H9 (cell line): ENCODE results near the gene SLC22A12. TPM values are rescaled to one million over a fixed set of nuclear protein-coding genes. Genes with fewer than 3 reads are reported as not detected.

Experiments
- DNase-seq: peaks from one replicate; pipeline ENCODE4 v3.0.0-alpha.2; 2017
- H2AFZ ChIP-seq: one replicate; pipeline ENCODE4 v1.6.1; 2013; ENCODE audit warnings: mild to moderate bottlenecking, low read length, control low read depth, moderate library complexity
- H2AK5ac ChIP-seq: 2 replicates; pipeline ENCODE4 v1.6.1; 2013; ENCODE audit warnings: low read length, control low read depth, mixed read lengths; ENCODE audit not compliant: insufficient read length
- H2BK120ac ChIP-seq: one replicate; pipeline ENCODE4 v1.6.1; 2013; ENCODE audit warnings: low read depth, mild to moderate bottlenecking, low read length, control low read depth, inconsistent platforms; ENCODE audit not compliant: poor library complexity, severe bottlenecking
- H2BK12ac ChIP-seq: 2 replicates; pipeline ENCODE4 v1.6.1; 2013; ENCODE audit warnings: low read length, control low read depth, mixed read lengths, low read depth; ENCODE audit not compliant: insufficient read length
- H2BK15ac ChIP-seq: 2 replicates; pipeline ENCODE4 v1.6.1; 2013; ENCODE audit warnings: low read depth, low read length, control low read depth
- H2BK20ac ChIP-seq: one replicate; pipeline ENCODE4 v1.6.1; 2013; ENCODE audit warnings: low read depth, mild to moderate bottlenecking, low read length, control low read depth, inconsistent platforms; ENCODE audit not compliant: poor library complexity, severe bottlenecking
- H2BK5ac ChIP-seq: 2 replicates; pipeline ENCODE4 v1.6.1; 2013; ENCODE audit warnings: low read length, control low read depth, mixed read lengths; ENCODE audit not compliant: insufficient read length
- H3K14ac ChIP-seq: 2 replicates; pipeline ENCODE4 v1.6.1; 2013; ENCODE audit warnings: low read length, control low read depth; ENCODE audit not compliant: insufficient read depth
- H3K18ac ChIP-seq: 2 replicates; pipeline ENCODE4 v1.6.1; 2013; ENCODE audit warnings: low read depth, mild to moderate bottlenecking, mixed read lengths, low read length, control low read depth; ENCODE audit not compliant: insufficient read length
- H3K23ac ChIP-seq: 2 replicates; pipeline ENCODE4 v1.6.1; 2013; ENCODE audit warnings: low read length, control low read depth, mixed read lengths, low read depth; ENCODE audit not compliant: insufficient read length
- H3K23me2 ChIP-seq: 2 replicates; pipeline ENCODE4 v1.6.1; 2013; ENCODE audit warnings: low read depth, mild to moderate bottlenecking, mixed read lengths, low read length, control low read depth; ENCODE audit not compliant: insufficient read length, poor library complexity, severe bottlenecking
- H3K27ac ChIP-seq: 2 replicates; pipeline ENCODE4 v1.5.1; 2013; ENCODE audit warnings: low read length, control low read depth, mixed read lengths, low read depth; ENCODE audit not compliant: insufficient read length
- H3K27me3 ChIP-seq: 2 replicates; pipeline ENCODE4 v1.6.1; 2013; ENCODE audit warnings: low read length, control low read depth, inconsistent platforms; ENCODE audit not compliant: insufficient read depth
- H3K4ac ChIP-seq: 2 replicates; pipeline ENCODE4 v1.6.1; 2013; ENCODE audit warnings: low read depth, mild to moderate bottlenecking, control low read depth, inconsistent platforms, low read length, moderate library complexity
- H3K4me1 ChIP-seq: 2 replicates; pipeline ENCODE4 v1.6.1; 2013; ENCODE audit warnings: low read length, control low read depth, inconsistent platforms; ENCODE audit not compliant: insufficient read depth
- H3K4me2 ChIP-seq: 2 replicates; pipeline ENCODE4 v1.6.1; 2013; ENCODE audit warnings: low read length, control low read depth, mixed read lengths; ENCODE audit not compliant: insufficient read length, insufficient read depth
- H3K56ac ChIP-seq: 2 replicates; pipeline ENCODE4 v1.6.1; 2013; ENCODE audit warnings: low read depth, mild to moderate bottlenecking, mixed read lengths, low read length, control low read depth; ENCODE audit not compliant: insufficient read length
- H3K79me1 ChIP-seq: 2 replicates; pipeline ENCODE4 v1.6.1; 2013; ENCODE audit warnings: low read depth, mild to moderate bottlenecking, moderate library complexity, low read length, control low read depth, inconsistent platforms; ENCODE audit not compliant: insufficient read depth, poor library complexity, severe bottlenecking
- H3K79me2 ChIP-seq: 2 replicates; pipeline ENCODE4 v1.6.1; 2013; ENCODE audit warnings: low read length, control low read depth, inconsistent platforms; ENCODE audit not compliant: insufficient read depth
- H3K9ac ChIP-seq: 2 replicates; pipeline ENCODE4 v1.6.1; 2013; ENCODE audit warnings: low read length, control low read depth, mixed read lengths; ENCODE audit not compliant: insufficient read length; ENCODE audit errors: extremely low read depth
- H3K9me3 ChIP-seq: one replicate; pipeline ENCODE4 v1.6.1; 2013; ENCODE audit warnings: low read depth, low read length, inconsistent platforms; ENCODE audit not compliant: control insufficient read depth
- H3T11ph ChIP-seq: one replicate; pipeline ENCODE4 v1.6.1; 2013; ENCODE audit warnings: mild to moderate bottlenecking, low read length, control low read depth, inconsistent platforms
- H4K20me1 ChIP-seq: one replicate; pipeline ENCODE4 v1.6.1; 2013; ENCODE audit not compliant: control insufficient read depth, insufficient read length, insufficient read depth
- H4K5ac ChIP-seq: 2 replicates; pipeline ENCODE4 v1.6.1; 2013; ENCODE audit warnings: low read depth, mild to moderate bottlenecking, mixed read lengths, low read length, control low read depth; ENCODE audit not compliant: insufficient read length
- H4K8ac ChIP-seq: replicated peaks from 2 replicates; pipeline ENCODE4 v1.6.1; 2013; ENCODE audit warnings: low read length, control low read depth, mixed read lengths, low read depth; ENCODE audit not compliant: insufficient read length
- H4K91ac ChIP-seq: 2 replicates; pipeline ENCODE4 v1.6.1; 2013; ENCODE audit warnings: low read depth, mild to moderate bottlenecking, moderate library complexity, mixed read lengths, low read length, control low read depth; ENCODE audit not compliant: insufficient read length
- H3K27ac Mint-ChIP-seq, 3 experiments: 2 replicates in 2 of 3; 3 replicates in 1 of 3; pipeline ENCODE4 v1.8.0; 2020 to 2021; ENCODE audit warnings: mixed read lengths in 3 of 3, mild to moderate bottlenecking in 1 of 3, moderate library complexity in 1 of 3
- H3K27me3 Mint-ChIP-seq: 2 replicates; pipeline ENCODE4 v1.8.0; 2021; ENCODE audit warnings: low read depth, mild to moderate bottlenecking, moderate library complexity, mixed read lengths
- H3K36me3 Mint-ChIP-seq, 3 experiments: 2 replicates in 2 of 3; 3 replicates in 1 of 3; pipeline ENCODE4 v1.8.0; 2020 to 2021; ENCODE audit warnings: low read depth in 3 of 3, mixed read lengths in 3 of 3; ENCODE audit not compliant: insufficient read depth in 1 of 3
- H3K4me1 Mint-ChIP-seq, 2 experiments: 2 replicates each; pipeline ENCODE4 v1.8.0; 2020; ENCODE audit warnings: mixed read lengths in 2 of 2
- H3K4me3 Mint-ChIP-seq, 2 experiments: 2 replicates in 1 of 2; 3 replicates in 1 of 2; pipeline ENCODE4 v1.8.0; 2020 to 2021; ENCODE audit warnings: mild to moderate bottlenecking in 2 of 2, mixed read lengths in 2 of 2, moderate library complexity in 1 of 2
- H3K9me3 Mint-ChIP-seq, 2 experiments: 2 replicates in 1 of 2; 3 replicates in 1 of 2; pipeline ENCODE4 v1.8.0; 2020; ENCODE audit warnings: mild to moderate bottlenecking in 2 of 2, mixed read lengths in 2 of 2, moderate library complexity in 1 of 2
- WGBS: extraction: QIAGEN DNeasy Blood & Tissue Kit; methylation state at CpG from one replicate; pipeline ENCODE4 v1.1.7; 2013; ENCODE audit warnings: missing lambda C conversion rate, low lambda C conversion rate, mixed read lengths; ENCODE audit not compliant: insufficient read length; ENCODE audit errors: extremely low coverage; 5-methylcytosine and 5-hydroxymethylcytosine counted together
- total RNA-seq: library from RNA; stranded (reverse); gene quantifications from 2 replicates; pipeline ENCODE4 v1.2.1, GENCODE V29; 2021
- TF ChIP-seq, protein P1 (sequence below): fragments of 200-600 bp; sonication (generic); conservative IDR thresholded peaks from 3 replicates; pipeline ENCODE4 v1.8.0; 2021; ENCODE audit warnings: antibody characterized with exemption, mild to moderate bottlenecking

Gene SLC22A12
- total RNA-seq, 1 experiment from 2014 or later: not detected

DNA sequence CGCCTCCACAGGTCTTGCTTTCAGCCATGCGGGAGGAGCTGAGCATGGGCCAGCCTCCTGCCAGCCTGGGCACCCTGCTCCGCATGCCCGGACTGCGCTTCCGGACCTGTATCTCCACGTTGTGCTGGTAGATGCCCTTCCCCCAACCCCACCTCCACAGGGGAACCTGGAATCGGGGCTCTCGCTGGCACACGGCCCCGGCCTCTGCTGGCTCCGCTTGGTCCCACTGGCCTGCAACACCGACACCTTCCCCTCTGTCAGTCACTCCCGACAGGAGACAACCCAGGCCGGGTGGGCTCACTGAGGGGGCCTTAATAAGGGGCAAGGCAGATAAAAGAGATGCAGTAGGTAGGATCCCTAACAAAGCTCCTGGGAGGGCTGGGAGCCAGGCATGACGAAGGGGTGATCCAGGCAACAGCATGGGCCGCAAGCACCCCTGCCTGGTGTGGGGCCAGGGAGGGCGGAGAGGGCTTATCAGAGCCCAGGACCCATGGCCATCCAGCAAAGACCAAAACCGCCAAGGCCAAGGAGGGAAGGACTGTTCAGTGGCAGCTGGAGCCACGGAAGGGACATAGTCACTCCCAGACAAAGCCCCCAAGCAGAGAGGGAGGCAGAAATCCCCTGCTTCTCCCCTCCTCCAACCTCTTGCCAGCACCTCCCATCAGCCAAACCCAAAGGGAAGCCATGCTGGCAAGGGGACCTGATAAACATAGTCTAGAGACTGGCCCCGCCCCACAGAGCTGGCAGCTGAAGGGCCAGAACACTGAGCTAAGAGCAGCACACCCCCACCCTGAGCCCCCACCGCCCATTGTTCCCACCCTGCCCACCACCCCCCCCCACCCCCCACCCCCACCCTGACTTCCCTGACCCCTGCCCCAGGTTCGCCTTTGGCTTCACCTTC is 8.0 kb downstream of the SLC22A12 start:
- no CpG with 5 or more reads among the region's 23 CpGs for WGBS
- no peaks in the 10 kb centered on the region for H4K20me1 ChIP-seq
- TF ChIP-seq, protein P1, sequence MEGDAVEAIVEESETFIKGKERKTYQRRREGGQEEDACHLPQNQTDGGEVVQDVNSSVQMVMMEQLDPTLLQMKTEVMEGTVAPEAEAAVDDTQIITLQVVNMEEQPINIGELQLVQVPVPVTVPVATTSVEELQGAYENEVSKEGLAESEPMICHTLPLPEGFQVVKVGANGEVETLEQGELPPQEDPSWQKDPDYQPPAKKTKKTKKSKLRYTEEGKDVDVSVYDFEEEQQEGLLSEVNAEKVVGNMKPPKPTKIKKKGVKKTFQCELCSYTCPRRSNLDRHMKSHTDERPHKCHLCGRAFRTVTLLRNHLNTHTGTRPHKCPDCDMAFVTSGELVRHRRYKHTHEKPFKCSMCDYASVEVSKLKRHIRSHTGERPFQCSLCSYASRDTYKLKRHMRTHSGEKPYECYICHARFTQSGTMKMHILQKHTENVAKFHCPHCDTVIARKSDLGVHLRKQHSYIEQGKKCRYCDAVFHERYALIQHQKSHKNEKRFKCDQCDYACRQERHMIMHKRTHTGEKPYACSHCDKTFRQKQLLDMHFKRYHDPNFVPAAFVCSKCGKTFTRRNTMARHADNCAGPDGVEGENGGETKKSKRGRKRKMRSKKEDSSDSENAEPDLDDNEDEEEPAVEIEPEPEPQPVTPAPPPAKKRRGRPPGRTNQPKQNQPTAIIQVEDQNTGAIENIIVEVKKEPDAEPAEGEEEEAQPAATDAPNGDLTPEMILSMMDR: no peak
- H3K9me3 Mint-ChIP-seq: peaks cover 0 to 4% of the 10 kb centered on the region in 2 experiments; a peak in 3 of 5 replicates
- no peak overlapping the region for H4K91ac ChIP-seq
- H2BK20ac ChIP-seq: no peak overlapping the region
- H3K14ac ChIP-seq: no peak overlapping the region; the same call in 1 of the 2 replicates
- H3K27ac Mint-ChIP-seq: no peak overlapping the region; a peak in 1 of 7 replicates
- H4K8ac ChIP-seq: no peak overlapping the region
- H3K27me3 Mint-ChIP-seq: peaks cover 7% of the 10 kb centered on the region
- DNase-seq: no peak
- no peaks in the 10 kb centered on the region for H3K36me3 Mint-ChIP-seq
- no peaks in the 10 kb centered on the region for H3K9me3 ChIP-seq
- H3K4me1 ChIP-seq: no peaks in the 10 kb centered on the region
- no peak overlapping the region for H3K4ac ChIP-seq
- no peaks in the 10 kb centered on the region for H3K4me1 Mint-ChIP-seq
- H3K79me2 ChIP-seq: no peaks in the 10 kb centered on the region
- no peak overlapping the region for H3K23ac ChIP-seq
- no peak overlapping the region for H3T11ph ChIP-seq
- H2BK5ac ChIP-seq: no peak overlapping the region
- H2AK5ac ChIP-seq: no peak overlapping the region
- no peak overlapping the region for H3K27ac ChIP-seq
- no peak overlapping the region for H2BK120ac ChIP-seq
- no peak overlapping the region for H3K18ac ChIP-seq
- H3K27me3 ChIP-seq: no peaks in the 10 kb centered on the region
- no peak overlapping the region for H2BK12ac ChIP-seq
- no peak overlapping the region for H2AFZ ChIP-seq
- H3K4me3 Mint-ChIP-seq: no peak overlapping the region
- no peak overlapping the region for H3K9ac ChIP-seq
- H4K5ac ChIP-seq: no peak overlapping the region
- H3K79me1 ChIP-seq: no peaks in the 10 kb centered on the region
- no peak overlapping the region for H3K56ac ChIP-seq
- no peaks in the 10 kb centered on the region for H3K23me2 ChIP-seq
- no peak overlapping the region for H2BK15ac ChIP-seq
- H3K4me2 ChIP-seq: no peak overlapping the region
